GM18909 (cell line): ENCODE data around the gene SRPK3.

Experiments
- ATAC-seq: cut with Tn5 transposase; IDR thresholded peaks from one replicate; pipeline ENCODE4 v1.9.1; 2021; ENCODE audit warnings: mild to moderate bottlenecking; ENCODE audit not compliant: unreplicated experiment, poor library complexity

The SRPK3 gene

GRCh38 chrX:153769865-153770600, 10.8 kb upstream of the SRPK3 start:
- no peak for ATAC-seq

GRCh38 chrX:153770601-153771414, 10.0 kb upstream of the SRPK3 start:
- no peak for ATAC-seq

GRCh38 chrX:153771415-153772315, 9.2 kb upstream of the SRPK3 start:
- ATAC-seq = no peak

- ATAC-seq = no peak
Measured at GRCh38 chrX:153772316-153773217, 8.3 kb upstream of the SRPK3 start.

- ATAC-seq = no peak
Measured at GRCh38 chrX:153773218-153773611, 7.6 kb upstream of the SRPK3 start.

GRCh38 chrX:153773741-153774575, 6.9 kb upstream of the SRPK3 start:
- ATAC-seq = no peak

- no peak for ATAC-seq
Measured at GRCh38 chrX:153774576-153775292, 6.1 kb upstream of the SRPK3 start.

- ATAC-seq = no peak
Measured at GRCh38 chrX:153775293-153776119, 5.3 kb upstream of the SRPK3 start.

GRCh38 chrX:153776120-153776599, 4.7 kb upstream of the SRPK3 start:
- no peak for ATAC-seq

GRCh38 chrX:153776611-153777045, 4.2 kb upstream of the SRPK3 start:
- no peak for ATAC-seq

GRCh38 chrX:153777261-153778090, 3.4 kb upstream of the SRPK3 start:
- ATAC-seq = no peak

GRCh38 chrX:153778181-153778580, 2.7 kb upstream of the SRPK3 start:
- ATAC-seq = no peak

- ATAC-seq = no peak
Measured at GRCh38 chrX:153778684-153779101, 2.1 kb upstream of the SRPK3 start.

- ATAC-seq = no peak
Measured at GRCh38 chrX:153779891-153780677, 757 bp upstream of the SRPK3 start.

GRCh38 chrX:153781428-153782047, 697 bp downstream of the SRPK3 start:
- ATAC-seq = no peak
